ENCODE data around the gene FRRS1L.

The FRRS1L gene

GRCh38 chr9:109176386-109176785 is 9.3 kb upstream of the FRRS1L start:
- no peak for DNase-seq

GRCh38 chr9:109172935-109173334 is 5.9 kb upstream of the FRRS1L start:
- no peak for DNase-seq

GRCh38 chr9:109171926-109172325 is 4.9 kb upstream of the FRRS1L start:
- no peak for DNase-seq

DNA sequence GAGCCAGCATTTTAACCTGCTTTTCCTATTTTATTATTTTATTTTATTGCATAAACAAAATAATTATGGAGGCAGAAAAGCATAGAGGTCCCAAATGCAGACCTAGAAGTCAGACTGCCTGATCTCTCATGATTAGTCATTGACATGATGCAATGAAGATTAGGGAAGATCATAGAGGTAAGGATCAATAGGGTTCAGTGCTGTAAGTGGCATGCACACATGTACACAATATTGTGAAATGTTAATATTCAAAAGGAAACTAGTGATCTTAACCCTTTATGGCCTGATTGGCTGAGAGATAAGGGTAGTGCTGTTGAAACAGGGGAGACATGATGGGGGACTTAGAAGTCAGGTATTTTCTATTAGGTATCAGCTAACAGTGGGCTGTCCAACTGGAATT is 1.1 kb upstream of the FRRS1L start:
- no peak for DNase-seq

- DNase-seq, result no peak
Observed at GRCh38 chr9:109167716-109168115, 667 bp upstream of the FRRS1L start.

- no peak for DNase-seq
Observed at GRCh38 chr9:109166171-109166770, 778 bp downstream of the FRRS1L start.

GRCh38 chr9:109164042-109164441 is 3.0 kb downstream of the FRRS1L start:
- no peak for DNase-seq

DNA sequence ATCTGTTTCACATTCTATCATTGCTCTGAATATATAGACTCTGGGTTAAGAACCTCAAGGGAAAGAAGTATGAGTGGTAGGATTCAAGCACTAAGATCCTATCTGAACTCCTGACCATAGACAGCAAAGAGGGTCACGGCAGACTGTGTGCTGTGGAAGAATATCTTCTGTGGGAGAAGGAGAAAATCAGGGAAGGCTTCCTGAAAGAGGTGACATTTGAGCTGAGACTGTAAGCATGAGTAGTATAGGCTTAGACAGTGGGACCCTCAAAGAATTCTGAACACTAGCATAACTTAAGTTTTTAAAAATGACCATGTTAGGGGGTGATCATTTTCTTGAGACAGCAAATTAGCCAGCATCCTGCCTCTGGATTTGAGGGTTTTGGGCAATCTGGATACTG is 3.9 kb downstream of the FRRS1L start:
- no peak for DNase-seq

DNA sequence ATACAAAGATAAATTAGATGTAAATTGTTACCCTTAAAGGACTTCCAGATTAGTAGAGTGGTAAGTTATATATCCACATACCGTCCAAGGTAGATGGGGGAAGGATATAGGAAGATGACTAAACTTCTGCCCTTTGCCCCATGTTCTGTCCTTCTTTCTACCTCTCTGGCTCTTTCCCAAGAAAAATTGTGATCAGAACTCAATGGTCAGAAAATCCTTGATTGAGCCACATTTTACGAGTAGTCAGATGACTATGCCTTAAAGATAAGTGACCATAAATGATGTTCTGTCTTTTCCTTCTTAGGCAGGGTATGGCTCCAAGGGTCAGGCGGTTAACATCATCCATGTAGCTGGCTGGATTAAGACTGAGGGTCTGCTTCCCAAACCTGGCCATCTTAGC is 4.4 kb downstream of the FRRS1L start:
- no peak for DNase-seq

DNA sequence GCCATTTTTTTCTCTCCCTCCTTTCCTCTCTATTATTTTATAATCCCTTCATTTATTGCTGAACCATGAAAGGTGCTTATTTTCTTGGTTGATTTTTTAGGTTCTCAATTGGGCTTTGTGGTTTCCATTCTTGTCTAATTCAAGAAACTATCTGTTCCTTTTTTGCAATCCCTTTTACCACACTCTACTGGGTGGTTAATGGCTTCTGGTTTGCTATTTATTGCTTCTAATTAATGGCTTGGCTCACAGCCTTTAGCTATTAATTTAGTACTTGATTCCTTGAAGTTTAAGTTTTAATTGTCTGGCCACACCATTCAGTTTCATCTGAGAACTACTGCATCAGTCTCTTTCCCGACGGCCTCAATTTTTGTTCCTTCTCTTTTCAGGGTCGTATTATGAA is 5.6 kb downstream of the FRRS1L start:
- DNase-seq, result no peak

- no peak for DNase-seq
Observed at GRCh38 chr9:109159583-109159982, 7.5 kb downstream of the FRRS1L start.

GRCh38 chr9:109158651-109159050 is 8.4 kb downstream of the FRRS1L start:
- DNase-seq, result no peak

GRCh38 chr9:109156708-109157107 is 10.3 kb downstream of the FRRS1L start:
- DNase-seq, result no peak

DNA sequence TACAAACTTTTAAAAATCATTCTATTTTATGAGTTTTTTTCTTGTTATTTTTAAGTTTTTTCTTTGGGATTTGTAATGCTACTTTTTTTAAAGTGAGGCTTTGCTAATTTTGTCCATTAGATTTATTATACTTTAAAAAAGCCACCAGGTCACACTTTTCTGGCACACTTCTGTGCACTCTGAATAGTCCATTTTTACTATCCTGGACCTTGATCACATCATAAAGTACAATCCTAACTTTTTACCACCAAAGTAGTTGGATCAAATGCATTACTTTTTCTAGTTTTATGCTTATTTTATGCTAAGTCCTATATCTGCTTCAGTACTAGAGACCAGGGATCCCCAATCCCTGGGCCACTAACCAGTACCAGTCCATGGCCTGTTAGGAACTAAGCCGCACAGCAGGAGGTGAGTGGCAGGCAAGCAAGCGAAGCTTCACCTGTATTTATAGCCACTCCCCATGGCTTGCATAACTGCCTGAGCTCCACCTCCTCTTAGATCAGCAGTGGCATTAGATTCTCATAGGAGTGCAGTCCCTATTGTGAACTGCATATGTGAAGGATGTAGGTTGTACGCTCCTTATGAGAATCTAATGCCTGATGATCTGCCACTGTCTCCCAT is 16.0 kb downstream of the FRRS1L start:
- no peak for DNase-seq

GRCh38 chr9:109149722-109150121 is 17.3 kb downstream of the FRRS1L start:
- DNase-seq, result no peak

DNA sequence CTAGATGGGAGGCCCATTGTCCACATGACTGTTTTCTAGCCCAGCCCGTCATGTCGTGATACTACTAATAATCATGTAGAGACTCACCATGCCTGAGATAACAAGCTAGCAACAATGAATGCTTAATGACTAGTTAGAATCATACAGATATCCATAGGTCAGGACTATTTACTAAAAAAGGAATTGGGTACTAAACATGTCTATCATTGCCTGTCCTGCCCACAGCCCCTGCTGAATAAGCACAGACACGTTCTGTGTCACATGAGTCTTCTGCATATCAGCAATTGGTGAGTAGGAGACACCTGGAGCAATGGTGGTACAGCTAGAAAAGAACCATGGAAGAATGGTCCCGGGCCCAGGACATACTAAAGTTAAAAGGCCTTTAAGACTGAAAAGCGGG is 18.0 kb downstream of the FRRS1L start:
- no peak for DNase-seq

DNA sequence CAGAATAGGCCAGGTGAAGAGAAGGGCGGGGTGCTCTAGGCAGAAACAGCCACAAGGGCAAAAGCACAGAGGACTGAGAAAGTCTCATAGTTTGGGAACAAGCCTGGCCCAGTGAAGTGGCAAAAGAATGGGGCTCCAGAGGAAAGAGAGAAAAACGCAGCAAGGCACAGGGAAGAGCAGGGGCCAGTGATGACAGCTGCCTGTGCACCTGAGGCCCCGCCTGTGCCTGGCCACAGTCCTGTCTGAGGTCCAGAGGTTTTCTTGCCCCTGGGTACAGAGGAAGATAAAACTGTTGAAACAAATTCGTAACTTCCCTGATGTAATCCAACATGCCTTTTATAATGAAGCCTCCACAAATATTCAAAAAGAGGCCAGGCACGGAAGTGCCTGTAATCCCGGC is 22.0 kb downstream of the FRRS1L start:
- no peak for DNase-seq

DNA sequence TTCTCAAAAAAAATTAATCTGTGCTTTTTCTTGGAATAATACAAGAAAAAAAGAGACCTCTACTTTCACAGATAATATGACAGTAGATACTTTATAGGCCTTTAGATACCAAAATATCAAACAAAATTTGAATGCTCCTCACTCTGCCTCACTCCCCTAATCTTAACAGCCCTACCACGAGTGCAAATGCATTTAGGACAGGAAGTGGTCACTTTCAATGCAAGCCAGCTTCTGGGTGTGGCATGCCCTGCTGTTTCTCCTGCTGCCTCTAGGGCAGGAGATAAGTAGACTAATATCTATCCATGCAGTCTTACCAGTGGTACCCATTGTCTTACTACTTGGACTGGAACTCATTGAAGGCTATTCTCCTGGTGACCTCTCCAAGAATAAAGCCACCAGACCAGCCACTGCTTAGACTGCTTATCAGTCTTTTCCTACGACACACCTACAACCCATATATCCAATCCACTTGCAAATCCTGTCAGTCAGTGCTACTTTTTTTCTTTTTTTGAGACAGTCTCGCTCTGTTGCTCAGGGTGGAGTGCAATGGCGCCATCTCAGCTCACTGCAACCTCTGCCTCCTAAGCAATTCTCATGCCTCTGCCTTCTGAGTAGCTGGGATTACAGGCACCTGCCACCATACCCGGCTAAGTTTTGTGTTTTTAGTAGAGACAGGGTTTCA is 23.0 kb downstream of the FRRS1L start:
- DNase-seq, result peak; percentile 33 to 53

DNA sequence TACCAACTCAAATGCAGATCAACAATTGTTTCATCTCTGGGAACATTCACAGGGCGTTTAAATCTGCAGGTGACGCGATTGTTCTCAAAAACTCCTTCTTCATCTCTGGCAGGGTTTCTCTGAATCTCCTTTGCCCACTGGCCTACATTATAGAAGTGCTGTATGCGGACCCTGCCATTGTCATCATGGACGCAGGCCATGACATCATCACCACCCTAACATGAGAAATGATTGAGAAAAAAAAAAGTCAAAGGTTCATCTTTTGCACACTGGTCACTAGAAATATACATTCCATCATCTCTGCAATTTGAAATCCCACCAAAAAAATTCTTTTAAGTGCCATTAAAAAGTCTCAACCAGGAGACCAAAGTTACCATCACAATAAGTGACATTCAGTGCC is 25.7 kb downstream of the FRRS1L start:
- no peak for DNase-seq

DNA sequence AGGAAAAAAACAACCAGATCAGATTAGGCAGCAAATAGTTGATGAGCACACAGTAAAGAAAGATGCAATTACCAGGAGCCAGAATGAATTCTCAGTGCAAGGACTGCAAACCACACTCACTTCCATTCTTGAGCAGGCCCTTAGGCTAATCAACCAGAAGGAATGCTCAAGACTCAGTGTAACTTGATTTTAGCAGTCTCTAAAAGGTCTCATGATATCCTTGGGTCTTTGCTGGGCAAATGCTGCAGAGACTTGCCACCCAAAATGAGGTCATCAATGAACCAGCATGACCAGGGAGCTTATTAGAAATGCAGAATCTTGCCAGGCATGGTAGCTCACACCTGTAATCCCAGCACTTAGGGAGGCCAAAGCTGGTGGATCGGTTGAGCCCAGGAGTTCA is 27.2 kb downstream of the FRRS1L start:
- no peak for DNase-seq

DNA sequence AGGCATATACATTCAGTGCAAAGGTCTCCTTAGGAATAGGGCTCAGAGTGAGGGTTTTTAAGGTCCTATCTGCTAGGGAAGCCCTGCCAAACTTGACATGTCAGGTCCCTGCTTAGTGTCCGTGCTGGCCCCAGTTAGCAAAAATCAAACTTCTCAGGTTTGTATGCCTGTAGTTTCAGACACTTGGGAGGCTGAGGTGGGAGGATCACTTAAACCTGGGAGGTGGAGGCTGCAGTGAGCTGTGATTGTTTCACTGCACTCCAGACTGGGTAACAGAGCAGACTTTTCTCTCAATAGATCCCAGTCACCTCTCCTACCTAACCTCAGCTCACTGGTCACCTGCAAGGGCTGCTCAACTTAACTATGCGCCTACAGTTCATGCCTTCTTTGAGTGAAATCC is 28.6 kb downstream of the FRRS1L start:
- DNase-seq, result no peak

- no peak for DNase-seq
Observed at GRCh38 chr9:109134167-109134578, 32.9 kb downstream of the FRRS1L start.

GRCh38 chr9:109133533-109133932 is 33.5 kb downstream of the FRRS1L start:
- DNase-seq, result no peak

DNA sequence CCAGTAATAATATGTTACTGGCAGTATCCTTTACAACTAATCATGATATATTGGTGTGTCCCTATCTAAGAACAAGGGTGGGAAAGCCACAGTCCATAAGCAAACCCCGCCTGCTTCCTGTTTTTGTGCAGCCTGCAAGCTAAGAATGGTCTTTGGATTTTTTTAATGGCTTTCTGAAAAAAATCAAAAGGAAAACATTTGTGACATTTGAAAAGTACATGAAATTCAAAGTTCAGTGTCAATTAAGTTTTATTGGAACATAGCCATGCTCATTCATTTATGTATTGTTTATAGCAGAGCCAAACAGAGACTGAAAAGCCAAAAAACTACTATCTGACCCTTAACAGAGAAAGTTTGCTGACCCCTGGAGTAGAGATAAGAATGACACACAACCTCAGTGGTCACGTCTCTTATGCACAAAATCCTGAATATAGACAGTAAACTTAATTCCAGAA is 34.5 kb downstream of the FRRS1L start:
- no peak for DNase-seq
